HCT116 (cell line): ENCODE results near the gene SON. TPM values are rescaled to one million over a fixed set of nuclear protein-coding genes. Genes with fewer than 3 reads are reported as not detected.

Experiments
- ATAC-seq: fragments of 200-7000 bp; cut with Tn5 transposase; 2 replicates; pipeline ENCODE4 v1.9.1; 2020; ENCODE audit warnings: mild to moderate bottlenecking, moderate library complexity
- BruUV-seq: library from RNA; stranded (reverse); fragments of 400-500 nt; replicated peaks from 2 replicates; lab custom pipeline; 2021; lab: Mats Ljungman, UMichigan
- CTCF ChIA-PET: fragments of 300-600 bp; sonication (Branson Sonifier 250); formaldehyde crosslinking; loops from one replicate; lab custom pipeline; 2021; ENCODE audit warnings: antibody characterized with exemption; lab: Charles Lee
- POLR2A ChIA-PET: fragments of 300-600, 350-600 bp; sonication (Branson Sonifier 250); formaldehyde crosslinking; loops from one replicate; lab custom pipeline; 2021; ENCODE audit warnings: antibody characterized with exemption; lab: Charles Lee
- RAD21 ChIA-PET, 2 experiments: fragments of 300-600 bp; sonication (Branson Sonifier 250); formaldehyde crosslinking; loops; one replicate each; lab custom pipeline; 2023; ENCODE audit warnings: low total read pairs in 2 of 2; ENCODE audit not compliant: uncharacterized antibody in 2 of 2, unreplicated experiment in 2 of 2, low non-redundant PET in 1 of 2; lab: Charles Lee
- DNase-seq: peaks from one replicate; pipeline ENCODE4 v3.0.0-alpha.2; 2010; ENCODE audit warnings: low read depth, low spot score
- H2AFZ ChIP-seq: fragments of 200-600 bp; shearing (Covaris generic), sonication (generic); 2 replicates; pipeline ENCODE4 v1.6.1; 2017; ENCODE audit warnings: low read depth, mixed run types, mixed read lengths, antibody characterized with exemption, low read length; ENCODE audit not compliant: poor library complexity, severe bottlenecking
- H3K27ac ChIP-seq: 2 replicates; pipeline ENCODE4 v1.5.1; 2012; ENCODE audit warnings: low read depth, low read length
- H3K27me3 ChIP-seq: fragments of 200-600 bp; sonication (generic); 2 replicates; pipeline ENCODE4 v1.6.1; 2016; ENCODE audit warnings: mixed run types, low read length, mixed read lengths; ENCODE audit not compliant: insufficient read depth
- H3K36me3 ChIP-seq, 2 experiments: fragments of 200-500 bp in 1 of 2; fragments of 200-600 bp in 1 of 2; sonication (Bioruptor generic) in 1 of 2; sonication (generic) in 1 of 2; 2 replicates each; pipeline versions ENCODE4 v1.5.1 to v1.6.1; 2014 to 2016; ENCODE audit warnings: low read length in 2 of 2, inconsistent platforms in 1 of 2, mixed read lengths in 1 of 2, mixed run types in 1 of 2; ENCODE audit not compliant: insufficient read depth in 2 of 2, control insufficient read depth in 1 of 2
- H3K4me1 ChIP-seq, 2 experiments: fragments of 200-600 bp in 1 of 2; sonication (generic) in 1 of 2; 2 replicates each; pipeline versions ENCODE4 v1.5.1 to v1.6.1; 2012 to 2017; ENCODE audit warnings: low read length in 2 of 2, inconsistent platforms in 1 of 2, mild to moderate bottlenecking in 1 of 2, mixed read lengths in 1 of 2, mixed run types in 1 of 2, moderate library complexity in 1 of 2; ENCODE audit not compliant: insufficient read depth in 2 of 2, control insufficient read depth in 1 of 2
- H3K4me2 ChIP-seq: fragments of 200-600 bp; sonication (generic); 2 replicates; pipeline ENCODE4 v1.6.1; 2017; ENCODE audit warnings: mixed run types, low read length, mixed read lengths
- H3K4me3 ChIP-seq, 2 experiments: fragments of 200-600 bp in 1 of 2; sonication (generic) in 1 of 2; replicated peaks in 1 of 2; 2 replicates each; pipeline ENCODE4 v1.5.1; 2011 to 2016; ENCODE audit warnings: low read length in 2 of 2, control low read depth in 1 of 2, low read depth in 1 of 2, mild to moderate bottlenecking in 1 of 2, mixed read lengths in 1 of 2, mixed run types in 1 of 2
- H3K79me2 ChIP-seq: fragments of 200-600 bp; sonication (generic); 2 replicates; pipeline ENCODE4 v1.6.1; 2017; ENCODE audit warnings: mild to moderate bottlenecking, mixed run types, low read length, moderate library complexity, mixed read lengths; ENCODE audit not compliant: insufficient read depth
- H3K9ac ChIP-seq: fragments of 200-600 bp; sonication (generic); 2 replicates; pipeline ENCODE4 v1.6.1; 2016; ENCODE audit warnings: low read length, mixed read lengths
- H3K9me2 ChIP-seq: fragments of 200-600 bp; sonication (generic), shearing (Covaris generic); 2 replicates; pipeline ENCODE4 v1.6.1; 2017; ENCODE audit warnings: mixed run types, mild to moderate bottlenecking, moderate library complexity; ENCODE audit not compliant: insufficient read depth
- H3K9me3 ChIP-seq, 2 experiments: fragments of 200-500 bp in 1 of 2; fragments of 200-600 bp in 1 of 2; sonication (Bioruptor generic) in 1 of 2; sonication (generic) in 1 of 2; 2 replicates each; pipeline ENCODE4 v1.6.1; 2014 to 2017; ENCODE audit warnings: low read length in 2 of 2, mixed read lengths in 2 of 2, inconsistent platforms in 1 of 2, low read depth in 1 of 2, mild to moderate bottlenecking in 1 of 2, mixed run types in 1 of 2, moderate library complexity in 1 of 2; ENCODE audit not compliant: control insufficient read depth in 1 of 2, insufficient read depth in 1 of 2
- H4K20me1 ChIP-seq: fragments of 200-600 bp; sonication (generic), shearing (Covaris generic); 2 replicates; pipeline ENCODE4 v1.6.1; 2017; ENCODE audit warnings: mixed run types, mild to moderate bottlenecking, moderate library complexity; ENCODE audit not compliant: insufficient read depth
- EZH2 ChIP-seq: fragments of 200-600 bp; sonication (generic); IDR thresholded peaks from 2 replicates; pipeline ENCODE4 v1.6.1; 2017; ENCODE audit warnings: antibody characterized with exemption, mixed run types
- POLR2A ChIP-seq: IDR thresholded peaks from 2 replicates; pipeline ENCODE4 v1.7.0; 2011; ENCODE audit warnings: borderline replicate concordance; ENCODE audit not compliant: insufficient read depth, insufficient read length; ENCODE audit errors: extremely low read depth
- POLR2AphosphoS5 ChIP-seq: IDR thresholded peaks from 2 replicates; pipeline ENCODE4 v1.6.1; 2011; ENCODE audit warnings: mild to moderate bottlenecking, low read depth, low read length, moderate library complexity
- SRF ChIP-seq: IDR thresholded peaks from 2 replicates; pipeline ENCODE4 v1.6.1; 2012; ENCODE audit warnings: low read depth
- ZFX ChIP-seq: fragments of 450-650 bp; IDR thresholded peaks from 2 replicates; pipeline ENCODE4 v1.6.1; 2017
- ZNF274 ChIP-seq: fragments of 200-500 bp; sonication (Bioruptor generic); IDR thresholded peaks from 2 replicates; pipeline ENCODE4 v1.6.1; 2014; ENCODE audit warnings: mild to moderate bottlenecking, low read depth, low read length, inconsistent platforms
- intact Hi-C: fragments of 100-400 bp; cut with micrococcal nuclease; formaldehyde crosslinking; loops from 2 replicates; pipeline ENCODE4 v1.10.0; 2022
- total RNA-seq: library from RNA; stranded (reverse); gene quantifications from one replicate; pipeline ENCODE4 v1.2.1, GENCODE V29; 2021; ENCODE audit not compliant: unreplicated experiment
- TF ChIP-seq, protein P1 (sequence below), 3 experiments: fragments of 200-600 bp in 1 of 3; sonication (generic) in 1 of 3; IDR thresholded peaks in 2 of 3; conservative IDR thresholded peaks in 1 of 3; 2 replicates each; pipeline ENCODE4 v1.5.1; 2012 to 2017; ENCODE audit warnings: low read depth in 2 of 3, low read length in 2 of 3, antibody characterized with exemption in 1 of 3, borderline replicate concordance in 1 of 3, control low read depth in 1 of 3, mild to moderate bottlenecking in 1 of 3, mixed read lengths in 1 of 3, mixed run types in 1 of 3, moderate library complexity in 1 of 3; ENCODE audit not compliant: insufficient read depth in 1 of 3
- TF ChIP-seq, protein P2 (sequence below): IDR thresholded peaks from 2 replicates; pipeline ENCODE4 v1.6.1; 2012
- TF ChIP-seq, protein P3 (sequence below): IDR thresholded peaks from 2 replicates; pipeline ENCODE4 v1.6.1; 2012; ENCODE audit warnings: low read depth

SON gene
- total RNA-seq, 1 experiment from 2014 or later = 195 TPM

DNA sequence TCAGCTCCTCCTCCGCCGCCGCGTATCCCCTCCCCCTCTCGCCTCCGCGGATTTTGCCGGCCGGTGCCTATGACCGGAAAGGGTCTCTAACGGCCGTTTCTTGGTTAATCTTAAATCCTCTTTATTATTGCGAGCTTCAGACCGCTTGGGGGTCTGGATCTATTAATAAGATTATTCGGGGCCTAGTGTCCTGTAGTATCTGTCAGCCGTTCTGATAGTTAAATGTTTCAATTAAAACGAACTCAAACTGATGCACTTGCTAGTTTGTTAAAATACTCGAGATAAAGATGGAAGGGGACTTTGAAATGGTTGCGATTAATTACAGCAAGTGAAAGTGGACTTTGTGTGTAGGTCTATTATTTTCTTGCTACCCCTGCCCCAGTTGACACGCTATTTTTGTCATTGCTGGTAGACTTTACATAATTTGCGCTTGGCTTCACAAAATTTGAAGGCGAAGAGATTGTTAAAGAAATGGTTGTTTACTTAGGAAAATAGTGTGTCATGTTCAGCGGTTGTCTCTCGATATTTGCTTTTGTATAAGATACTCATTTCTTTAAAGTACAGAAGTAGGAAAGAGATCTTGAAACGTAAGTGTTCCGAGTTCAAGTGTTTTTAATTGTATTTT is 779 bp downstream of the SON start:
- intact Hi-C loops = loop anchor here (5.0 kb wide), 1 partner anchor 99 kb away; the partner anchor contains the start of genes CRYZL1 and ITSN1
- DNase-seq (no peak), ATAC-seq (peak; percentile 32)
- H3K79me2 ChIP-seq = peaks cover 90% of the 10 kb centered on the region
- BruUV-seq = no TSS peak
- peaks cover 15 to 19% of the 10 kb centered on the region in 2 experiments for H3K4me1 ChIP-seq
- peak overlapping the region; percentile 92 for H3K4me2 ChIP-seq
- peak overlapping the region; percentile 87 to 91 for H3K4me3 ChIP-seq
- no peaks in the 10 kb centered on the region for H3K9me3 ChIP-seq
- peaks cover 40% of the 10 kb centered on the region for H4K20me1 ChIP-seq
- H3K9ac ChIP-seq = peak overlapping the region; percentile 89
- H3K36me3 ChIP-seq = peaks cover 20 to 40% of the 10 kb centered on the region in 2 experiments
- POLR2A ChIA-PET = interaction anchor here (0.6 to 1.2 kb wide), 5 partner anchors 19 to 675 kb away, joined by 3 to 7 read pairs (median 3); partner anchors contain the start of genes DONSON and TMEM50B
- TF ChIP-seq POLR2A (no peak), POLR2AphosphoS5 (no peak), EZH2 (no peak), ZFX (no peak; the same call in 1 of the 2 replicates), SRF (no peak), ZNF274 (no peak)
- TF ChIP-seq, protein P1, sequence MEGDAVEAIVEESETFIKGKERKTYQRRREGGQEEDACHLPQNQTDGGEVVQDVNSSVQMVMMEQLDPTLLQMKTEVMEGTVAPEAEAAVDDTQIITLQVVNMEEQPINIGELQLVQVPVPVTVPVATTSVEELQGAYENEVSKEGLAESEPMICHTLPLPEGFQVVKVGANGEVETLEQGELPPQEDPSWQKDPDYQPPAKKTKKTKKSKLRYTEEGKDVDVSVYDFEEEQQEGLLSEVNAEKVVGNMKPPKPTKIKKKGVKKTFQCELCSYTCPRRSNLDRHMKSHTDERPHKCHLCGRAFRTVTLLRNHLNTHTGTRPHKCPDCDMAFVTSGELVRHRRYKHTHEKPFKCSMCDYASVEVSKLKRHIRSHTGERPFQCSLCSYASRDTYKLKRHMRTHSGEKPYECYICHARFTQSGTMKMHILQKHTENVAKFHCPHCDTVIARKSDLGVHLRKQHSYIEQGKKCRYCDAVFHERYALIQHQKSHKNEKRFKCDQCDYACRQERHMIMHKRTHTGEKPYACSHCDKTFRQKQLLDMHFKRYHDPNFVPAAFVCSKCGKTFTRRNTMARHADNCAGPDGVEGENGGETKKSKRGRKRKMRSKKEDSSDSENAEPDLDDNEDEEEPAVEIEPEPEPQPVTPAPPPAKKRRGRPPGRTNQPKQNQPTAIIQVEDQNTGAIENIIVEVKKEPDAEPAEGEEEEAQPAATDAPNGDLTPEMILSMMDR (IDR thresholded peaks at IDR 0.05 in 2 of 3, conservative IDR thresholded peaks at IDR 0.05 in 1 of 3; ENCODE audit: borderline replicate concordance in 1 of 3, insufficient read depth in 1 of 3, low read depth in 2 of 3, low read length in 2 of 3) = no peak
- TF ChIP-seq, protein P2, sequence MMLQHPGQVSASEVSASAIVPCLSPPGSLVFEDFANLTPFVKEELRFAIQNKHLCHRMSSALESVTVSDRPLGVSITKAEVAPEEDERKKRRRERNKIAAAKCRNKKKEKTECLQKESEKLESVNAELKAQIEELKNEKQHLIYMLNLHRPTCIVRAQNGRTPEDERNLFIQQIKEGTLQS = no peak
- TF ChIP-seq, protein P3, sequence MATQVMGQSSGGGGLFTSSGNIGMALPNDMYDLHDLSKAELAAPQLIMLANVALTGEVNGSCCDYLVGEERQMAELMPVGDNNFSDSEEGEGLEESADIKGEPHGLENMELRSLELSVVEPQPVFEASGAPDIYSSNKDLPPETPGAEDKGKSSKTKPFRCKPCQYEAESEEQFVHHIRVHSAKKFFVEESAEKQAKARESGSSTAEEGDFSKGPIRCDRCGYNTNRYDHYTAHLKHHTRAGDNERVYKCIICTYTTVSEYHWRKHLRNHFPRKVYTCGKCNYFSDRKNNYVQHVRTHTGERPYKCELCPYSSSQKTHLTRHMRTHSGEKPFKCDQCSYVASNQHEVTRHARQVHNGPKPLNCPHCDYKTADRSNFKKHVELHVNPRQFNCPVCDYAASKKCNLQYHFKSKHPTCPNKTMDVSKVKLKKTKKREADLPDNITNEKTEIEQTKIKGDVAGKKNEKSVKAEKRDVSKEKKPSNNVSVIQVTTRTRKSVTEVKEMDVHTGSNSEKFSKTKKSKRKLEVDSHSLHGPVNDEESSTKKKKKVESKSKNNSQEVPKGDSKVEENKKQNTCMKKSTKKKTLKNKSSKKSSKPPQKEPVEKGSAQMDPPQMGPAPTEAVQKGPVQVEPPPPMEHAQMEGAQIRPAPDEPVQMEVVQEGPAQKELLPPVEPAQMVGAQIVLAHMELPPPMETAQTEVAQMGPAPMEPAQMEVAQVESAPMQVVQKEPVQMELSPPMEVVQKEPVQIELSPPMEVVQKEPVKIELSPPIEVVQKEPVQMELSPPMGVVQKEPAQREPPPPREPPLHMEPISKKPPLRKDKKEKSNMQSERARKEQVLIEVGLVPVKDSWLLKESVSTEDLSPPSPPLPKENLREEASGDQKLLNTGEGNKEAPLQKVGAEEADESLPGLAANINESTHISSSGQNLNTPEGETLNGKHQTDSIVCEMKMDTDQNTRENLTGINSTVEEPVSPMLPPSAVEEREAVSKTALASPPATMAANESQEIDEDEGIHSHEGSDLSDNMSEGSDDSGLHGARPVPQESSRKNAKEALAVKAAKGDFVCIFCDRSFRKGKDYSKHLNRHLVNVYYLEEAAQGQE = no peak
- no peaks in the 10 kb centered on the region for H3K27me3 ChIP-seq
- H2AFZ ChIP-seq = no peak overlapping the region
- H3K9me2 ChIP-seq = no peaks in the 10 kb centered on the region
- RAD21 ChIA-PET = no interaction called here
- H3K27ac ChIP-seq = peak overlapping the region; percentile 98
- CTCF ChIA-PET = no interaction called here
